ENCODE results near the gene LRRC2.

DNA sequence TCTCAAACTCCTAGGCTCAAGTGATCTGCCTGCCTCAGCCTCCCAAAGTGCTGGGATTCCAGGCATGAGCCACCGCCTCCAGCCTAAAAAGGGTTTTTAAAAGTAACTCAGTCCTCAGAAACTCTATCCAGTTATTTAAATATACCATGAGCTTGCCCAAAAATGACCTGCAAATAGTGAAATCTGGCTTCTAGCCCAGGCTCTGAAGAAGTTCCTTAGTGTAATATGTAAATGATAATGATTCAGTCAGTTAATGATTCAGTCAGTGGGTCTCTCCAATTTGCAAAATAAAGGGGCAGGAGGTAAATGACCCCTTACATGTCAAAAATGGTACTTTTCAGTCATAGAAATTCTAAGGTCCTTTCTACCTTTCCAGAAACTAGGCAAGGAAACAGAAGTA is 28.8 kb downstream of the LRRC2 start:
- TF ChIP-seq, protein P1, sequence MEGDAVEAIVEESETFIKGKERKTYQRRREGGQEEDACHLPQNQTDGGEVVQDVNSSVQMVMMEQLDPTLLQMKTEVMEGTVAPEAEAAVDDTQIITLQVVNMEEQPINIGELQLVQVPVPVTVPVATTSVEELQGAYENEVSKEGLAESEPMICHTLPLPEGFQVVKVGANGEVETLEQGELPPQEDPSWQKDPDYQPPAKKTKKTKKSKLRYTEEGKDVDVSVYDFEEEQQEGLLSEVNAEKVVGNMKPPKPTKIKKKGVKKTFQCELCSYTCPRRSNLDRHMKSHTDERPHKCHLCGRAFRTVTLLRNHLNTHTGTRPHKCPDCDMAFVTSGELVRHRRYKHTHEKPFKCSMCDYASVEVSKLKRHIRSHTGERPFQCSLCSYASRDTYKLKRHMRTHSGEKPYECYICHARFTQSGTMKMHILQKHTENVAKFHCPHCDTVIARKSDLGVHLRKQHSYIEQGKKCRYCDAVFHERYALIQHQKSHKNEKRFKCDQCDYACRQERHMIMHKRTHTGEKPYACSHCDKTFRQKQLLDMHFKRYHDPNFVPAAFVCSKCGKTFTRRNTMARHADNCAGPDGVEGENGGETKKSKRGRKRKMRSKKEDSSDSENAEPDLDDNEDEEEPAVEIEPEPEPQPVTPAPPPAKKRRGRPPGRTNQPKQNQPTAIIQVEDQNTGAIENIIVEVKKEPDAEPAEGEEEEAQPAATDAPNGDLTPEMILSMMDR (IDR thresholded peaks at IDR 0.05), result no peak
- no peak for TF ChIP-seq POLR2A (IDR thresholded peaks at IDR 0.05)
- no peak for TF ChIP-seq POLR2AphosphoS5 (IDR thresholded peaks at IDR 0.05)

All from breast epithelium (tissue), 3 donors.